ENCODE measurements around the gene P2RX4. TPM values are rescaled to one million over a fixed set of nuclear protein-coding genes. Genes with fewer than 3 reads are reported as not detected.
"Not testable (repeated sequence)": the region's sequence is repeated elsewhere in the genome, so short reads cannot be mapped to it uniquely, and the experiment has no call there.

Gene P2RX4
- total and polyA plus RNA-seq, 4 experiments from 2014 or later = 35.4 to 66.0 (median 52.7) TPM

DNA sequence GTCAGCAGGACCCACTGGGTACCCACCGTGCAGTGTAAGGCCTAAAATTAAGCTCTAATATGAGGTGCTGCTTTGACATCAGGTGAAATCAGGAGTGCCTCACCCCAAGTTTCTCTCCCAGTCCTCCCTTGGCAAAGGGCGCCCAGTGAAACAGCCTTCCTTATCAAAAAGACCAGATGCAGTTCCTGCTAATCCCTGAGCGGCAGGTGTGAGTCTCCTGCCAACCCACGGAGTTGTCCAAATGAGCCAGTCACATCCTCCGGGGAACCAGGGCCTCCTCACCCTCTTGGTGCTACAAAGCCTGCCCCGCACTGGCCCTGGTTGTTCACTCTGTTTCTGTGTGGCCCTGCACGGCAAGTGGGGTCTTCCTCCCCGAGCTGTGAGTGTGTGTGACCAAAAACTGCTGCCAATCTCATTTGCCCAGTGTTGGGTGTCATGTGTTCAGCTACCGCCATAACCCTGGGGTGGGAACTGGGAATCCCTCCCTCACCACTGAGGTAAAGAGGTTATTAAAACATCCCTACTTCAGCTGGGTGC is 20.2 kb upstream of the P2RX4 start:
- no peak for DNase-seq
- Mint-ChIP-seq H3K27ac (no peak overlapping the region), H3K4me3 (no peak overlapping the region), H3K4me1 (peaks cover 0 to 2% (median 0%) of the 10 kb centered on the region in 4 donors), H3K27me3 (no peaks in the 10 kb centered on the region), H3K9me3 (no peaks in the 10 kb centered on the region), H3K36me3 (no peaks in the 10 kb centered on the region)
- Histone ChIP-seq H3K36me3 (ENCODE audit: insufficient read depth, low read length) (no peaks in the 10 kb centered on the region), H3K27me3 (ENCODE audit: insufficient read depth, low read length) (no peaks in the 10 kb centered on the region), H3K27ac (ENCODE audit: low read depth, low read length) (no peak overlapping the region), H3K4me1 (ENCODE audit: insufficient read depth, low read length) (no peaks in the 10 kb centered on the region), H3K9me3 (ENCODE audit: control insufficient read depth in 1 of 2, low read length in 2 of 2) (no peaks in the 10 kb centered on the region), H3K4me3 (ENCODE audit: low read length in 2 of 2) (no peak overlapping the region)
- CTCF ChIA-PET (ENCODE audit: partially characterized antibody) = interaction anchor here (1.2 to 1.6 kb wide), 2 partner anchors 10 to 17 kb away, joined by 3 to 7 read pairs; no protein-coding TSS in a partner anchor
- POLR2A ChIA-PET (ENCODE audit: partially characterized antibody) = no interaction called here
- intact Hi-C loops (cut with micrococcal nuclease) = no loop called here

DNA sequence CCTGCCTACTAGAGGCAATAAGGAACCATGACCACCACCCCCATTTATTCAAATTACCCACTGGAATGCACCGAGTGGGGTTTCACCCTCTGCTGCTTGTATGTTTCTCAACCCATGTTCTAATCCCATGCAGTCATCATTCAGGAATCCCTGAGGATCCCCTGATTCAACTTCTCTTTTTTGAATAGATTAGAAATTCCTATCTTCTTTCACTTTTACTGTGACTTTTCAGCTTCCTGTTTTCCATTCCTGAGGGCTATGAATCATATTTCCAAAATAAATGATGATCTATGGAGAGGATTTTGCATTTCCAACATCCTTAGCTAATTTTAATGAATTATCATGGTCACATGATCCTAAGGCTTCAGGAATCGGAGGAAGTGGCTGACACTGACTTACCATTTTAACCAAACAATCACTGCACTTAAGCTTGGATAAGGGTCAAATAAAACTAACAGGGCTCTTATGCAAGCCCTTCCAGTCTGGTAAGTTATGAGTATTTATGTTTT is 19.4 kb upstream of the P2RX4 start:
- Mint-ChIP-seq H3K27me3 (peaks cover 0 to 2% of the 10 kb centered on the region in 2 donors), H3K4me3 (no peak overlapping the region), H3K27ac (no peak overlapping the region), H3K9me3 (no peaks in the 10 kb centered on the region), H3K36me3 (no peaks in the 10 kb centered on the region), H3K4me1 (peaks cover 0 to 2% (median 0%) of the 10 kb centered on the region in 4 donors)
- no peaks in the 10 kb centered on the region for H3K27me3 ChIP-seq (ENCODE audit: insufficient read depth, low read length)
- intact Hi-C loops (cut with micrococcal nuclease) = no loop called here
- ChIA-PET CTCF (ENCODE audit: partially characterized antibody) (no interaction called here), POLR2A (ENCODE audit: partially characterized antibody) (no interaction called here)
- H3K27ac ChIP-seq (ENCODE audit: low read depth, low read length) = no peak overlapping the region
- no peak overlapping the region for H3K4me3 ChIP-seq (ENCODE audit: low read length in 2 of 2)
- no peaks in the 10 kb centered on the region for H3K36me3 ChIP-seq (ENCODE audit: insufficient read depth, low read length)
- DNase-seq = no peak
- H3K9me3 ChIP-seq (ENCODE audit: control insufficient read depth in 1 of 2, low read length in 2 of 2) = no peaks in the 10 kb centered on the region
- H3K4me1 ChIP-seq (ENCODE audit: insufficient read depth, low read length) = no peaks in the 10 kb centered on the region

DNA sequence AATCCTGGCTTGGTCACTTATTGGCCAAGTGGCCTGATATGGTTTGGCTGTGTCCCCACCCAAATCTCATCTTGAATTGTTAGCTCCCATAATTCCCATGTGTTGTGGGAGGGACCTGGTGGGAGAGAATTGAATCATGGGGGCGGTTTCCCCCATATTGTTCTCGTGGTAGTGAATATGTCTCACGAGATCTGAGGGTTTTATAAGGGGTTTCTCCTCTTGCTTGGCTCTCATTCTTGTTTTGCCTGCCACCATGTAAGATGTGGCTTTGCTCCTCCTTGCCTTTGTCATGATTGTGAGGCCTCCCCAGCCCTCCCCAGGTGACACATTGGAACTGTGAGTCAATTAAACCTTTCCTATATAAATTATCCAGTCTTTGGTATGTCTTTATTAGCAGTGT is 18.8 kb upstream of the P2RX4 start:
- Histone ChIP-seq H3K27ac (ENCODE audit: low read depth, low read length) (no peak overlapping the region), H3K27me3 (ENCODE audit: insufficient read depth, low read length) (no peaks in the 10 kb centered on the region), H3K4me3 (ENCODE audit: low read length in 2 of 2) (no peak overlapping the region), H3K9me3 (ENCODE audit: control insufficient read depth in 1 of 2, low read length in 2 of 2) (no peaks in the 10 kb centered on the region), H3K4me1 (ENCODE audit: insufficient read depth, low read length) (no peaks in the 10 kb centered on the region), H3K36me3 (ENCODE audit: insufficient read depth, low read length) (no peaks in the 10 kb centered on the region)
- Mint-ChIP-seq H3K36me3 (no peaks in the 10 kb centered on the region), H3K27me3 (peaks cover 0 to 2% of the 10 kb centered on the region in 2 donors), H3K9me3 (no peaks in the 10 kb centered on the region), H3K4me3 (no peak overlapping the region), H3K27ac (no peak overlapping the region), H3K4me1 (peaks cover 0 to 2% (median 0%) of the 10 kb centered on the region in 4 donors)
- ChIA-PET POLR2A (ENCODE audit: partially characterized antibody) (interaction anchor here (1.2 kb wide), 1 partner anchor 9 kb away, joined by 3 read pairs; no protein-coding TSS in a partner anchor), CTCF (ENCODE audit: partially characterized antibody) (no interaction called here)
- DNase-seq = no peak
- intact Hi-C loops (cut with micrococcal nuclease) = no loop called here

DNA sequence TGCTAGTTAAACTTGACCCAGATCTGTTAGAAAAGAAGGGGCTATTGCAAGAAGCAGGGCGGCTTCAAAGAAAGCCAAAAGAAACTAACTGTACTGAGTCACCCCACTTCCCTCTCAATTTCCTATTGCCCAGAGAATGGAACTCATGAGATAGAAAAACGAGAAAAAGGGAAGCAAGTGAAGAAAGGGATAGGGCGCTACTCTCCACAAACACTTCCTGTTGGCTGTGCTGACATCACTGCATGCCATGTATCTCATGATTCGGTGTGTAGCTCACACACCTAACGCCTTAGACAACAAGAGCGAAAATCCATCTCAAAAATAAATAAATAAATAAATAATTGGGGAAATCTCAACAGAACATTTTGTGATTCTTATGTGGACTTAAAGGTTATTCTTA is 13.0 kb upstream of the P2RX4 start:
- Mint-ChIP-seq H3K4me3 (peak overlapping the region in 5 of 8 donors; percentile 15 to 65 (median 39)), H3K27me3 (peaks cover 2 to 4% of the 10 kb centered on the region in 2 donors), H3K27ac (peak overlapping the region in 2 of 7 donors; percentile 27 to 32), H3K4me1 (peaks cover 3 to 13% (median 7%) of the 10 kb centered on the region in 4 donors), H3K36me3 (no peaks in the 10 kb centered on the region), H3K9me3 (no peaks in the 10 kb centered on the region)
- ChIA-PET CTCF (ENCODE audit: partially characterized antibody) (interaction anchor here (0.6 to 2.1 kb wide), 4 partner anchors 27 to 201 kb away, joined by 3 to 4 read pairs (median 4); no protein-coding TSS in a partner anchor), POLR2A (ENCODE audit: partially characterized antibody) (no interaction called here)
- DNase-seq = no peak
- H3K4me1 ChIP-seq (ENCODE audit: insufficient read depth, low read length) = peaks cover 12% of the 10 kb centered on the region
- intact Hi-C loops (cut with micrococcal nuclease) = no loop called here
- H3K4me3 ChIP-seq (ENCODE audit: low read length in 2 of 2) = no peak overlapping the region
- H3K9me3 ChIP-seq (ENCODE audit: control insufficient read depth in 1 of 2, low read length in 2 of 2) = no peaks in the 10 kb centered on the region
- no peak overlapping the region for H3K27ac ChIP-seq (ENCODE audit: low read depth, low read length)
- no peaks in the 10 kb centered on the region for H3K36me3 ChIP-seq (ENCODE audit: insufficient read depth, low read length)
- no peaks in the 10 kb centered on the region for H3K27me3 ChIP-seq (ENCODE audit: insufficient read depth, low read length)

DNA sequence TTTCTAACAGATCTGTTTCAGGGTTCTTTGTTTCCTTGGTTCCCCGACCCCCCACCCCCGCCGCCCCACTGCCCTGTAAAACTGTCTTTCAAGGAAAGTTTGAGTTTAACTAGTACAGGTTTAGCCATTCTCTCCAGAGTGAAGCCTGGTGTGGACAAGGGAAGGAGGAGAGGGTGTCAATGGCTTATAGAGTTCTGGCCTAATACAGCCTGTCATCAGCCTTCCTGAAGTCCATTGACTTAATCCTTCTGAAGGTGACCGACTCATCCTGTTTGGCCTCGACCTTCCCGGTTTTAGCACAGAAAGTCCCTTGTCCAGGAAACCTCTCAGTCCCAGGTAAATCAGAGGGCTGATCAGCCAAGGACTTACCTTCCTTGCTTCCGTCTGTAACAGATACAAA is 11.0 kb upstream of the P2RX4 start:
- H3K36me3 ChIP-seq (ENCODE audit: insufficient read depth, low read length) = no peaks in the 10 kb centered on the region
- peak overlapping the region in 1 of 7 donors; percentile 19 for H3K27ac Mint-ChIP-seq
- H3K27ac ChIP-seq (ENCODE audit: low read depth, low read length) = no peak overlapping the region
- H3K9me3 ChIP-seq (ENCODE audit: control insufficient read depth in 1 of 2, low read length in 2 of 2) = no peaks in the 10 kb centered on the region
- ChIA-PET POLR2A (ENCODE audit: partially characterized antibody) (no interaction called here), CTCF (ENCODE audit: partially characterized antibody) (interaction anchor here (1.0 kb wide), 1 partner anchor 45 kb away, joined by 3 read pairs; no protein-coding TSS in a partner anchor)
- peaks cover 3 to 13% (median 7%) of the 10 kb centered on the region in 4 donors for H3K4me1 Mint-ChIP-seq
- H3K27me3 Mint-ChIP-seq = peaks cover 2 to 4% of the 10 kb centered on the region in 2 donors
- no peaks in the 10 kb centered on the region for H3K9me3 Mint-ChIP-seq
- peaks cover 12% of the 10 kb centered on the region for H3K4me1 ChIP-seq (ENCODE audit: insufficient read depth, low read length)
- H3K4me3 Mint-ChIP-seq = no peak overlapping the region
- intact Hi-C loops (cut with micrococcal nuclease) = no loop called here
- H3K27me3 ChIP-seq (ENCODE audit: insufficient read depth, low read length) = no peaks in the 10 kb centered on the region
- no peak for DNase-seq
- H3K4me3 ChIP-seq (ENCODE audit: low read length in 2 of 2) = no peak overlapping the region
- H3K36me3 Mint-ChIP-seq = no peaks in the 10 kb centered on the region

DNA sequence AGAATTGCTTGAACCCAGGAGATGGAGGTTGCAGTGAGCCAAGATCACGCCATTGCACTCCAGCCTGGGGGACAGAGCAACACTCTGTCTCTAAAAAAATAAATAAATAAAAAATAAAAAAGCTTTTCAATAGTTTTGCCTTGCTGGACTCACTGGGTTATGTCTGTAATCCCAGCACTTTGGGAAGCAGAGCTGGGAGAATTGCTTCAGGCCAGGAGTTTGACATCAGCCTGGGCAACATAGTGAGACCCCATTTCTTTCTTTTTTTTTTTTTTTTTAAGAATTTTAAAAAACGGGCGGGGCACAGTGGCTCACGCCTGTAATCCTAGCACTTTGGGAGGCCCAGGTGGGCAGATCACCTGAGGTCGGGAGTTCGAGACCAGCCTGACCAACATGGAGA is 8.8 kb upstream of the P2RX4 start:
- H3K36me3 ChIP-seq (ENCODE audit: insufficient read depth, low read length); H3K4me3 Mint-ChIP-seq; H3K9me3 ChIP-seq (ENCODE audit: control insufficient read depth in 1 of 2, low read length in 2 of 2); H3K27ac ChIP-seq (ENCODE audit: low read depth, low read length); POLR2A ChIA-PET (ENCODE audit: partially characterized antibody); DNase-seq; H3K36me3 Mint-ChIP-seq; H3K9me3 Mint-ChIP-seq; H3K4me3 ChIP-seq (ENCODE audit: low read length in 2 of 2); H3K27me3 ChIP-seq (ENCODE audit: insufficient read depth, low read length); intact Hi-C loops (cut with micrococcal nuclease); H3K27ac Mint-ChIP-seq; H3K27me3 Mint-ChIP-seq: not testable (repeated sequence)
- peaks cover 3 to 13% (median 8%) of the 10 kb centered on the region in 4 donors for H3K4me1 Mint-ChIP-seq
- peaks cover 12% of the 10 kb centered on the region for H3K4me1 ChIP-seq (ENCODE audit: insufficient read depth, low read length)
- CTCF ChIA-PET (ENCODE audit: partially characterized antibody) = interaction anchor here (0.7 kb wide), 1 partner anchor 855 kb away, joined by 6 read pairs; no protein-coding TSS in a partner anchor

DNA sequence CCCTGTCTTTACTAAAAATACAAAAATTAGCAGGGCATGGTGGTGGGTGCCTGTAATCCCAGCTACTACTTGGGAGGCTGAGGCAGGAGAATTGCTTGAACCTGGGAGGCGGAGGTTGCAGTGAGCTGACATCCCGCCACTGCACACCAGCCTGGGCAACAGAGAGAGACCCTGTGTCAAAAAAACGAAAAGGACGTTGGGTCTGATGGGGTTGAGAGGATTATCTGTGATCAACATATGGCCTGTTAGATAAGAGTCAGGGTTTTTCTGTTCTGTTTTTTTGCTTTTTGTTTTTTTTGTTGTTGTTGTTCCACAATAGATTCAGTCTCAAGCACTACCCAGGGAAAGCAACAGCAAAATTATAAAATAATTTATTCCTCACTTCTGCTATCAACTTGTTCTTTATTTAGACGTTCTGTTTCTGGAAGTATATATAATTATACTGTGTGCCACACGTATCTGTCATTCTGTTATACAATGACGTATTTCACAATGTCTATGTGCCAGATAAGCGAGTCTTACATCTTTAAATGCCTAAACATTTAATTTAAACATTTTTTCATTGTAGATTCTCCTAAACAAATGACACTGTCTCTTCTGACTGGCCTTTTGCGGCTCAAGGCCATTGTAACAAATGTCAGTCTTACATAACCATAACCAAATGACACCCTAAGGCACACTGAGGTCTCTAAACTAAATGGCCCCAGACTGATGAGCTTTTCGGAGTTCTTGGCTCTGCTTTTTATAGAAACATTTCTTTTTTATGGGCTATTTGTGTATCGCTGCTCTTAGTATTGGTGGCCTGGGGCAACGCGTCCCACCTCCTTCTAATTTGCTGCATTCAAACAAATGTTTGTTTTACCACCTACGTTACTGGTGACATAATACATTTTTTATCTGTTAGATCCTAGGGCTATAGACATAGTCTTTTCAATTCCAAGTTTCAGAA is 7.2 kb upstream of the P2RX4 start:
- H3K36me3 Mint-ChIP-seq = no peaks in the 10 kb centered on the region
- peaks cover 3% of the 10 kb centered on the region for H3K4me1 ChIP-seq (ENCODE audit: insufficient read depth, low read length)
- H3K9me3 ChIP-seq (ENCODE audit: control insufficient read depth in 1 of 2, low read length in 2 of 2) = no peaks in the 10 kb centered on the region
- H3K4me1 Mint-ChIP-seq = peaks cover 0 to 8% (median 5%) of the 10 kb centered on the region in 4 donors
- H3K27me3 ChIP-seq (ENCODE audit: insufficient read depth, low read length) = no peaks in the 10 kb centered on the region
- H3K4me3 ChIP-seq (ENCODE audit: low read length in 2 of 2) = no peak overlapping the region
- H3K36me3 ChIP-seq (ENCODE audit: insufficient read depth, low read length) = no peaks in the 10 kb centered on the region
- no peak overlapping the region for H3K27ac Mint-ChIP-seq
- no peaks in the 10 kb centered on the region for H3K9me3 Mint-ChIP-seq
- H3K27ac ChIP-seq (ENCODE audit: low read depth, low read length) = no peak overlapping the region
- no peak for DNase-seq
- ChIA-PET CTCF (ENCODE audit: partially characterized antibody) (no interaction called here), POLR2A (ENCODE audit: partially characterized antibody) (no interaction called here)
- no peaks in the 10 kb centered on the region for H3K27me3 Mint-ChIP-seq
- no peak overlapping the region for H3K4me3 Mint-ChIP-seq
- intact Hi-C loops (cut with micrococcal nuclease) = no loop called here

All from CD4-positive, alpha-beta memory T cell (primary cell).